CD14-positive monocyte (primary cell): ENCODE results near the gene ALDH1L2. TPM values are rescaled to one million over a fixed set of nuclear protein-coding genes. Genes with fewer than 3 reads are reported as not detected.

Experiments used
- DNase-seq, 3 donors: peaks; one replicate each; pipeline ENCODE4 v3.0.0-alpha.2; 2011 to 2022
- H2AFZ ChIP-seq: 2 replicates; pipeline ENCODE4 v1.6.0; 2012; ENCODE audit warnings: mild to moderate bottlenecking, low read depth, low read length, inconsistent platforms; ENCODE audit not compliant: insufficient read depth, poor library complexity, severe bottlenecking
- H3K27ac ChIP-seq, 2 donors: 1 replicate in 1 of 2; 2 replicates in 1 of 2; pipeline ENCODE4 v1.5.1; 2012 to 2013; ENCODE audit warnings: low read length in 2 of 2, control low read depth in 1 of 2, inconsistent platforms in 1 of 2, low read depth in 1 of 2, mild to moderate bottlenecking in 1 of 2
- H3K27me3 ChIP-seq, 2 donors: one replicate each; pipeline versions ENCODE4 v1.6.0 to v1.6.1; 2011 to 2013; ENCODE audit warnings: low read length in 2 of 2; ENCODE audit not compliant: control insufficient read depth in 2 of 2, insufficient read depth in 2 of 2
- H3K36me3 ChIP-seq, 2 donors: replicated peaks in 1 of 2; 1 replicate in 1 of 2; 2 replicates in 1 of 2; pipeline versions ENCODE4 v1.5.1 to v1.6.1; 2012 to 2013; ENCODE audit warnings: low read length in 2 of 2, control low read depth in 1 of 2, inconsistent platforms in 1 of 2, mild to moderate bottlenecking in 1 of 2; ENCODE audit not compliant: insufficient read depth in 2 of 2, control insufficient read depth in 1 of 2
- H3K4me1 ChIP-seq, 2 donors: 1 replicate in 1 of 2; 2 replicates in 1 of 2; pipeline versions ENCODE4 v1.5.1 to v1.6.1; 2012 to 2013; ENCODE audit warnings: low read length in 2 of 2, control low read depth in 1 of 2, inconsistent platforms in 1 of 2, mild to moderate bottlenecking in 1 of 2, moderate library complexity in 1 of 2; ENCODE audit not compliant: insufficient read depth in 2 of 2, control insufficient read depth in 1 of 2
- H3K4me2 ChIP-seq: replicated peaks from 2 replicates; pipeline ENCODE3; 2012; ENCODE audit warnings: low read length, moderate library complexity, mild to moderate bottlenecking; ENCODE audit not compliant: poor library complexity, severe bottlenecking; ENCODE audit errors: extremely low read depth
- H3K4me3 ChIP-seq, 3 experiments: fragments of 200-600 bp in 1 of 3; sonication (generic) in 1 of 3; replicated peaks in 1 of 3; 1 replicate in 2 of 3; 2 replicates in 1 of 3; pipeline ENCODE4 v1.5.1; 2011 to 2013; ENCODE audit warnings: low read length in 3 of 3, mild to moderate bottlenecking in 3 of 3, control low read depth in 2 of 3, low read depth in 2 of 3, inconsistent platforms in 1 of 3, moderate library complexity in 1 of 3
- H3K79me2 ChIP-seq: 2 replicates; pipeline ENCODE4 v1.6.0; 2012; ENCODE audit warnings: mild to moderate bottlenecking, control low read depth, inconsistent platforms, low read length, moderate library complexity; ENCODE audit not compliant: insufficient read depth
- H3K9ac ChIP-seq: 2 replicates; pipeline ENCODE4 v1.6.0; 2017; ENCODE audit warnings: low read length, mild to moderate bottlenecking; ENCODE audit not compliant: insufficient read depth, poor library complexity, severe bottlenecking
- H3K9me3 ChIP-seq, 2 donors: replicated peaks in 1 of 2; 1 replicate in 1 of 2; 2 replicates in 1 of 2; pipeline versions ENCODE4 v1.5.1 to v1.6.1; 2012 to 2013; ENCODE audit warnings: low read length in 2 of 2, control low read depth in 1 of 2; ENCODE audit not compliant: control insufficient read depth in 1 of 2, insufficient read depth in 1 of 2
- H4K20me1 ChIP-seq: 2 replicates; pipeline ENCODE4 v1.6.0; 2012; ENCODE audit warnings: mild to moderate bottlenecking, low read length, control low read depth, moderate library complexity; ENCODE audit not compliant: insufficient read depth
- H3K27ac Mint-ChIP-seq, 7 donors: one replicate each; pipeline ENCODE4 v1.8.0; 2020; ENCODE audit warnings: mild to moderate bottlenecking in 7 of 7, mixed read lengths in 7 of 7, moderate library complexity in 6 of 7, inconsistent platforms in 2 of 7
- H3K27me3 Mint-ChIP-seq, 3 donors: one replicate each; pipeline ENCODE4 v1.8.0; 2021 to 2022; ENCODE audit warnings: low read depth in 3 of 3, mild to moderate bottlenecking in 3 of 3, mixed read lengths in 3 of 3, moderate library complexity in 3 of 3, inconsistent platforms in 1 of 3
- H3K36me3 Mint-ChIP-seq, 2 donors: one replicate each; pipeline ENCODE4 v1.8.0; 2020; ENCODE audit warnings: mixed read lengths in 2 of 2, inconsistent platforms in 1 of 2, mild to moderate bottlenecking in 1 of 2
- H3K4me1 Mint-ChIP-seq: one replicate; pipeline ENCODE4 v1.8.0; 2020; ENCODE audit warnings: mild to moderate bottlenecking, mixed read lengths
- H3K4me3 Mint-ChIP-seq, 2 donors: one replicate each; pipeline ENCODE4 v1.8.0; 2020; ENCODE audit warnings: mild to moderate bottlenecking in 2 of 2, mixed read lengths in 2 of 2, moderate library complexity in 1 of 2
- H3K9me3 Mint-ChIP-seq, 7 donors: one replicate each; pipeline ENCODE4 v1.8.0; 2020 to 2022; ENCODE audit warnings: mixed read lengths in 7 of 7, mild to moderate bottlenecking in 6 of 7, moderate library complexity in 6 of 7, inconsistent platforms in 2 of 7
- WGBS: methylation state at CpG from one replicate; pipeline ENCODE4 v1.1.5; 2013; ENCODE audit warnings: missing lambda C conversion rate; ENCODE audit not compliant: insufficient coverage; 5-methylcytosine and 5-hydroxymethylcytosine counted together
- intact Hi-C, 2 donors: fragments of 100-400 bp; cut with micrococcal nuclease; formaldehyde crosslinking; loops; one replicate each; pipeline versions ENCODE4 v1.15.0 to v1.15.1; 2023
- polyA plus RNA-seq, 3 donors: library from polyadenylated mRNA; depleted of rRNA in 1 of 3; unstranded in 2 of 3; stranded (reverse) in 1 of 3; fragments of 300-500 nt in 2 of 3; fragments of >200 nt in 1 of 3; fragmentation: Illumina TruSeq in 2 of 3; gene quantifications; 1 replicate in 2 of 3; 2 replicates in 1 of 3; pipeline ENCODE4 v1.2.3, GENCODE V29; 2012 to 2021
- TF ChIP-seq, protein P1 (sequence below): fragments of 200-600 bp; IDR thresholded peaks from one replicate; pipeline ENCODE4 v1.8.0; 2022; ENCODE audit warnings: antibody characterized with exemption, mild to moderate bottlenecking

Gene ALDH1L2
- polyA plus RNA-seq, 3 donors, result 0.03 to 0.20 TPM; not detected in 1

DNA sequence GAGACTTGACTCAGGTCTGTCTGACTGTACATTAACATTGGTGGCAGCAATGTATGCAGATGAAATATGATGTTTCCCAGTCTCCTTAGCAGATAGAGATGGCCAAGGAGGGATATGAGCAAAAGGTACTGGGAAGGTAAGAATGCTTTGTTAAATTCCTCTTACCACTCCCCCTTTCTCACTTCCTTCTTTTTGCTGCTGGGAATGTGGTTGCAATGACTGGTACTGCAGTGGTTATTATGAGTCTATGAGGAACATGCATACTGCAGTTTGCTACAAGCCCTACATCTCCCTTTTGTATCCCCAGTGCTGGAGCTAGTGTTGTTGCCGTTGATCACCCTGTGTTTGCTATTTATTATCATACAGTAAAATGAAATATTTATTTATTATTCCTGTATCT, 35.9 kb downstream of the ALDH1L2 start:
- Histone ChIP-seq H3K4me3 (no peak overlapping the region), H3K9me3 (no peaks in the 10 kb centered on the region), H3K4me1 (peaks cover 4 to 5% of the 10 kb centered on the region in 2 donors), H3K9ac (no peak overlapping the region), H3K79me2 (no peaks in the 10 kb centered on the region), H3K4me2 (no peak overlapping the region), H3K27me3 (no peaks in the 10 kb centered on the region), H3K27ac (no peak overlapping the region), H4K20me1 (no peaks in the 10 kb centered on the region), H2AFZ (no peak overlapping the region), H3K36me3 (no peaks in the 10 kb centered on the region)
- Mint-ChIP-seq H3K4me3 (no peak overlapping the region), H3K4me1 (peaks cover 4% of the 10 kb centered on the region), H3K27ac (no peak overlapping the region), H3K36me3 (peaks cover 1 to 10% of the 10 kb centered on the region in 2 donors), H3K27me3 (no peaks in the 10 kb centered on the region), H3K9me3 (peaks cover 0 to 5% (median 3%) of the 10 kb centered on the region in 7 donors)
- intact Hi-C loops, result no loop called here
- TF ChIP-seq, protein P1, sequence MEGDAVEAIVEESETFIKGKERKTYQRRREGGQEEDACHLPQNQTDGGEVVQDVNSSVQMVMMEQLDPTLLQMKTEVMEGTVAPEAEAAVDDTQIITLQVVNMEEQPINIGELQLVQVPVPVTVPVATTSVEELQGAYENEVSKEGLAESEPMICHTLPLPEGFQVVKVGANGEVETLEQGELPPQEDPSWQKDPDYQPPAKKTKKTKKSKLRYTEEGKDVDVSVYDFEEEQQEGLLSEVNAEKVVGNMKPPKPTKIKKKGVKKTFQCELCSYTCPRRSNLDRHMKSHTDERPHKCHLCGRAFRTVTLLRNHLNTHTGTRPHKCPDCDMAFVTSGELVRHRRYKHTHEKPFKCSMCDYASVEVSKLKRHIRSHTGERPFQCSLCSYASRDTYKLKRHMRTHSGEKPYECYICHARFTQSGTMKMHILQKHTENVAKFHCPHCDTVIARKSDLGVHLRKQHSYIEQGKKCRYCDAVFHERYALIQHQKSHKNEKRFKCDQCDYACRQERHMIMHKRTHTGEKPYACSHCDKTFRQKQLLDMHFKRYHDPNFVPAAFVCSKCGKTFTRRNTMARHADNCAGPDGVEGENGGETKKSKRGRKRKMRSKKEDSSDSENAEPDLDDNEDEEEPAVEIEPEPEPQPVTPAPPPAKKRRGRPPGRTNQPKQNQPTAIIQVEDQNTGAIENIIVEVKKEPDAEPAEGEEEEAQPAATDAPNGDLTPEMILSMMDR, result no peak
- DNase-seq, result no peak
- no CpG with 5 or more reads among the region's 1 CpG for WGBS

DNA sequence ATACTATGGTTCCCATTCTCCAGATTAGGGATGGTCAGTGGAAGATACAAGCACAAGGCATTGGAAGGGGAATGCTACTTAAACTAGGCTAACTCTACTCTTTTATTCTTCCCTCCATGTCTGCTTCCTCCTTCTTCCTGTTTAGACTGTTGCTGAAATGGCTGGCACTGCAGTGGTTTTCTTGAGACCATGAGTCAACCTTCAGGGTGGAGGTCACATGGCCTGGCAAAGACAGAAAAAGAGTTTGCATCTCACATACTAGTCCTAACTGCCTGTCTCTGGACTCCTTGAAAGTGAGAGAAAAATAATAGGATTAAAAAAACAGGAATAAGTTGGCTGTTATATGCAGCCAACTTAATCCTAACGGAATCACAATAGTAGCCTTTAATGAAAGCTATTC, 37.0 kb downstream of the ALDH1L2 start:
- H3K27ac ChIP-seq, result no peak overlapping the region
- DNase-seq, result peak in 1 of 3 donors; percentile 12
- no peaks in the 10 kb centered on the region for H3K36me3 ChIP-seq
- Mint-ChIP-seq H3K4me1 (no peaks in the 10 kb centered on the region), H3K36me3 (peaks cover 3 to 10% of the 10 kb centered on the region in 2 donors), H3K4me3 (no peak overlapping the region), H3K27ac (no peak overlapping the region), H3K27me3 (no peaks in the 10 kb centered on the region), H3K9me3 (peaks cover 0 to 5% (median 3%) of the 10 kb centered on the region in 7 donors)
- H3K79me2 ChIP-seq, result no peaks in the 10 kb centered on the region
- no peak overlapping the region for H3K4me2 ChIP-seq
- intact Hi-C loops, result no loop called here
- TF ChIP-seq, protein P1, result no peak
- H3K9me3 ChIP-seq, result no peaks in the 10 kb centered on the region
- no peak overlapping the region for H3K4me3 ChIP-seq
- H3K27me3 ChIP-seq, result no peaks in the 10 kb centered on the region
- no peaks in the 10 kb centered on the region for H3K4me1 ChIP-seq
- H3K9ac ChIP-seq, result no peak overlapping the region
- no CpG with 5 or more reads among the region's 1 CpG for WGBS
- no peaks in the 10 kb centered on the region for H4K20me1 ChIP-seq
- no peak overlapping the region for H2AFZ ChIP-seq
